ENCODE measurements around the gene NDUFA3.

The NDUFA3 gene

DNA sequence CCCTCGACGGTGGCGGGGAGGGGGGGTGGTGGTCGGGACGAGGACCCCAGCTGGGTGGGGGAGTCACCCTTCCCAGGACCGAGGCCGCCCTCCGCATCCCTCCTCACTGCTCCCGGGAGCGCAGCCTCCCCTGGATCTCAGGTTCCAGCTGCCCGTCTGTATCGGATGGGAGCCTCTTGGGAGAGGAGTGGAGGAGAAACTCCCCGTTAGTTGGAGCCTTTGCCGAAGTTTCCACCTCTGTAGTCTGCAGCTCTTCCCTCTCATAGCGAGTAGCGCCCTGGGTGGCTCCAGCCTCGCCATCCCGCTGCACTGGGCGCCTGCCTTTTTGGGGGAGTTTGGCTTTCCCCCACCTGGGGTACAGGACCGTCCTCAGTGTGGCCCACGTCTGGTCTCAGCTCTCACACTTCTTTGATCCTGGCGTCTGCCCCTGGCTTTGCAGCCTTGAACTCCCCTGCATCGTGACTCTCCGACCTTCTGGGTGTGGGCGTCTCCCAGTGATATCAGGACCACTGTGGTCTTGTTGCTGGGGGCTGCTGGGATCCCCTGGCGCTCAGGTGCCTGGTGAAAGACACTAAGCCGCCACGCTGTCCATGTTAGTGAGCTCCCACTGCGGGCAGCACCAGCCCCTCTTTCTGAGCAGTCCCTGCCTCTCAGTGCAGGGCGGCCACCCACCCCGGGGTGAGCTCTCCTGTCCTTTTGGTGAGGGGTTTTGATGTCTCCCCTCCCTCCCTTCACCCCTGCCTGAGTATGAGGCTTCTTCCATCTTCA lies 36.0 kb downstream of the NDUFA3 start:
- DNase-seq: no peak

DNA sequence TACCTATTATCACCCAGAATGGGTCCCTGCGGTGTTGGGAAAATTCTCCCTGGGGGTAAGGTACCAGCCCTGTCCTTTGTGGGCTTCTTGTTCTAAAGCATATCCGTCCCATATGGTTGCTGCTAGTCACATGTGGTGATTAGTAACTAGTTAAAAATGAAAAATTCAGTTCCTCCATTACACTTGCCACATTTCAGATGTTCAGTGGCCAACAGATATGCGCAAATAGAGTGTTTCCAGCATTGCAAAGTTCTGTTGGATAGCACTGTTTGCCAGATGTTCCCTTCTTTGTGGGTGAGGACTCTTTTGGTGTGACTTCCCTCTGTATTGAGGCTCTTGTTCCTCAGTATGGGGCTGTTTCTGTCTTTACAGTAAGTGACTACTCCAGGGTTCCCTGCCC lies 38.7 kb downstream of the NDUFA3 start:
- DNase-seq: no peak

DNA sequence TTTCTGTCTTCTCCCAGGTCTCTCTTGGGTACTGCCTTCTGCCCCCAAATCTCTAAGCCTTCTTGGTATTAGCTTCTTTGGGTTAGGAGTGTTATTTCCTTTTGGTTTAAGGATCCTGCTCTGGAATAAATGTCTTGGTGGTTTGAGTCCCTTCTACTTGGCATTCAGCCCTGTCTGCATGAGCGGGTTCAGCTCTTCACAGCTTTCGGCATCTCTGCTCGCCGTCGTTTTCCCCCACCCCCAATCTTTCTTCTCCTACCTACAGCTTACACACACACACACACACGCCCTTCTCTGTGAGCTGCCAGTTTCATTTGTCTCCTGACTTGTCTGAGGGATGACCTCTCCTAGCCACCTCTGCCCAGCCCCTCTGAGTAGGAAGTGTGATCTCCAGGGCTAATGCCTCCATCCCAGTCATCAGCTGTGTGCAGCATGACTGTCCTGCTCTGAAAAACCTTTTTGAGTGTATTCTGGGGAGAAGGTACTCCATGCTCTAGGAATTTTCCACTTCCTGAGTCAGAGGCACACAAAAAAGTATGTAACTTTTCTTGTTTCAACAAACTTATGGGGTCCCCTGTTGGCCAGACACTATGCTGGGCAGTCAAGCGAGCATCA lies 39.6 kb downstream of the NDUFA3 start:
- no peak for DNase-seq

DNA sequence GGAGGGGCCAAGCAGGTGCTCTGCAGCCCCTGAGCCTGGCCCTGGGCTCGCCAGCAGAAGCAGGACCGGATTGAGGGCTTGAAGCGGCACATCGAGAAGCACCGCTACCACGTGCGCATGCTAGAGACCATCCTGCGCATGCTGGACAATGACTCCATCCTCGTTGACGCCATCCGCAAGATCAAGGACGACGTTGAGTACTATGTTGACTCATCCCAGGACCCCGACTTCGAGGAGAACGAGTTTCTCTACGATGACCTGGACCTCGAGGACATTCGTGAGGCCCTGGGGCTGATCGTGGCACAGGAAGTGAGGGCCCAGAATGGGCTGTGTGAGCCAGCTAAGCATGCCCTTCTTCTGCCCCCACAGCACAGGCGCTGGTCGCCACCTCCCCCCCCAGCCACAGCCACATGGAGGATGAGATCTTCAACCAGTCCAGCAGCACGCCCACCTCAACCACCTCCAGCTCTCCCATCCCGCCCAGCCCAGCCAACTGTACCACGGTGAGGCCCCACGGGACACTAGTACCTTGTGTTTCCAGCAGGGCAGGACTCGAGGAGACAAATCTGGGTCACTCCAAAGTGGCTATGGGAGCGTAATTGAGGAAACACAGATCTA lies 43.0 kb downstream of the NDUFA3 start:
- DNase-seq: no peak

DNA sequence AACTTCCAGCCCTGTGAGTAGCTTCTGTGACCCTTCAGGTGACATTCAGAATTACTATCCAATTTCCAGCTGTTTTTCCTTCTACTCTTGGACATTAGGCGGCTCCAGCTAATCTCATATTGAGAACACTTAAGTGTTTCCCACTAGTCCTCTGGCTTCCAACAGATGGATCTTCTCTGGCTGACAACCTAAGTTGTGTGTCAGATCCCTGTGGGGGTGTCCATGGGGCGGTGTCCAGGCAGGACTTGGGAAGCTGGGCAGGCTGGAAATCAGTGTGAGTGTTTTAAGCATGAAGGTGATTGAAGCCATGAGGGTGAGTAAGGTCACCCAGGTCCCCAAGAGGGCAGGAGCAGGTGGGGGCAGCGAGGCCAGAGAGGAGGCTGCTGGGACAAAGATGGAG lies 45.0 kb downstream of the NDUFA3 start:
- DNase-seq: no peak

DNA sequence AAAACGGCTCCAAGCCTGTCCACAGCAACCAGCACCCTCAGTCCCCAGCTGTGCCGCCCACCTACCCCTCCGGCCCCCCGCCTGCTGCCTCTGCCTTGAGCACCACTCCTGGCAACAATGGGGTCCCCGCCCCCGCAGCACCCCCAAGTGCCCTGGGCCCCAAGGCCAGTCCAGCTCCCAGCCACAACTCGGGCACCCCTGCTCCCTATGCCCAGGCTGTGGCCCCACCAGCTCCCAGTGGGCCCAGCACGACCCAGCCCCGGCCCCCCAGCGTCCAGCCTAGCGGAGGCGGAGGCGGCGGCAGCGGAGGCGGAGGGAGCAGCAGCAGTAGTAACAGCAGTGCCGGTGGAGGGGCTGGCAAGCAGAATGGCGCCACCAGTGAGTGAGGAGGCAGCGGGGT lies 45.5 kb downstream of the NDUFA3 start:
- no peak for DNase-seq

DNA sequence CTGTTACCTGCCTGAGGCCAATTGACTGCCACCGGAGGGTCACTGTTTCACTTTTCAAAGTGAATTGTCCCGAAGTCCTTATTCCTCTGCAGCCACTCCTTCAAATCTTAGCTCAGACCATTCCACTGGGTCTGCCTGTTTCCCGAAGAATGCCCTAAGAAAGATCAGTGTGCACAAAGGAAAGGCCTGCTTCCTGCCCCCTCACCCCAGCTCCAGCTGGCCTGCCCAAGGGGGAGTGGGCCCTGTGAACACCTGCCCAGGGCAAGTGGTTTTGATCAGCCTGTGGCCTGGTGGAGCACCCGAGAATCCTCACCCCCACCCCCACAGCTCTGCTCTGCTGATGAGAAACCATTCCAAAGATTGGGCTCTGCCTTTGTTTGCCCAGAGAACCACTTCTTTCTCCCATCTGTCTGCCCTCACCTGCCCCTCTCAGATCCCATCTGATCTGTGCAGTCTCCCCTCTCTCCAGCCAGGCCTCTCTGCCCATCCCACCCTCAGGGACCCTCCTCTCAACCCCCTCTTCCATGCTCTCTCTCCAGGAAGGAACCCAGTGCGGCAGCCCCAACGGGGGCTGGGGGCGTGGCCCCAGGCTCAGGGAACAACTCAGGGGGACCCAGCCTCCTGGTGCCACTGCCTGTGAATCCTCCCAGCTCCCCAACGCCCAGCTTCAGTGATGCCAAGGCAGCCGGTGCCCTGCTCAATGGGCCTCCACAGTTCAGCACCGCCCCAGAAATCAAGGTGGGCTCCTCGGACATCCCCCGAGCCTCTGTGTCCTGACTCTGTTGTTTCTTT lies 46.6 kb downstream of the NDUFA3 start:
- no peak for DNase-seq

DNA sequence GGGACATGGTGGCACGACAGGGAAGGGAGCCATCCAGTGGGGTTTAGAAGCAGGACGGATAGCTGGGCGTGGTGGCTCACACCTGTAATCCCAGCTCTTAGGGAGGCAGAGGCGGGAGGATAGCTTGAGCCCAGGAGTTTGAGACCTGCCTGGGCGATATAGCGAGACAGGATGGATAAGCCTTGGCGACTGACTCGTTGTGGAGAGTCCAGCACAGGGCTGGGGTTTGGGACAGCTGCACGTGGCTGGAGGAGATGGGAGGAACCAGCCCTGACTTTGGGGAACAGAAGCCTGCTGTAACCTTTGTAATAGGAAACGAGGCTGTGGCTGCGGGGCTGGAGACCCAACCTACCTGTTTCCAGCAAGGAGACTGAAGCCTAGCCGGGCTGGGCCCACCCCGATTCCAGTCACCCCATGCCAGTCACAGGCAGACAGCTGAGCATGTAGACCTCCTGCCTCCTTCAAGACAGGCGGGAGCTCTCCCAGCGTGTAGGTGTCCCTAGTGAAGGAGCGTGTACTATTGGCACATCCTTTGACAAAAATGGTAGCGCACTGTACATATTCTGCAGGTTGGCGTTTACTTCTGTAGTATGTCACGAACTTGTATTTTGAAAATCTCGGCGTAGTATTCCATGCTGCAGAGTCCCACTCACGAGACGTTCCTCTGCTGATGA lies 48.8 kb downstream of the NDUFA3 start:
- DNase-seq: no peak

DNA sequence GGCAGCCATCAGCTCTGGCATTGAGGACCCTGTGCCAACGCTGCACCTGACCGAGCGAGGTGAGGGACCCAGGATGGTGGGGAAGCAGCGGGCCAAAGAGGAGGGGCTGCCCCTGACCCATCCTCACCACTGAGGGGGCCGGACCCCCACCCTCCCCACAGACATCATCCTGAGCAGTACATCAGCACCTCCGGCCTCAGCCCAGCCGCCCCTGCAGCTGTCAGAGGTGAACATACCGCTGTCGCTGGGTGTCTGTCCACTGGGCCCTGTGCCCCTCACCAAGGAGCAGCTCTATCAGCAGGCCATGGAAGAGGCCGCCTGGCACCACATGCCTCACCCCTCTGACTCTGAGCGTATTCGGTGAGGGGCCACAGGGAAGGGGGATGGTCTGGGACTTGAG lies 49.6 kb downstream of the NDUFA3 start:
- DNase-seq: no peak

DNA sequence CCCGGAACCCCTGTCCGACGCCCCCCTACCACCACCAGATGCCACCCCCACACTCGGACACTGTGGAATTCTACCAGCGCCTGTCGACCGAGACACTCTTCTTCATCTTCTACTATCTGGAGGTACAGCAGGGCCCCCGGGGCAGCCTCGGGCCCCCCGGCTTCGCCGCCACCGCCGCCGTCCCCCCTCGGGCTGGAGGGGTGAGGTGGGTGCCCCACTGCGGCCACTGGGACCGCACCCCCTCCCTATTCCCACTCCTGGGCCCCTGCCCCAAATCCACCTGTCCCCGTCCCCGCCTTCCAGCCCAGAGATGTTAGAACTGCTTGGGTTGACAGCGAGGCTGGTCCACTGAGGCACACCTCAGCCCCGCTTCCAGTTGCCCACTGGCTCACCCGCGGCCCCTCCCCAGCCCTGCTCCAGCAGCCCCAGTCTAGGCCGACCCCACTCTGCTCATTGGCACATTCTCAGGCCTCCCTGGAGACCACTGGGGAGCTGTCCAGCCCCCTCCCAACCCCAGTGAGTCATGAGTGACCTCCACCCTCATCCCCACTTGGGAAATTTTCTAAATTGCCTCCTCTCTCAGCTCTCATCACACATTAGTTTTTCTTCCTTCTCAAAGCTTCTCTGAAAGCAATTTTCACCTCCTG lies 50.3 kb downstream of the NDUFA3 start:
- DNase-seq: no peak

DNA sequence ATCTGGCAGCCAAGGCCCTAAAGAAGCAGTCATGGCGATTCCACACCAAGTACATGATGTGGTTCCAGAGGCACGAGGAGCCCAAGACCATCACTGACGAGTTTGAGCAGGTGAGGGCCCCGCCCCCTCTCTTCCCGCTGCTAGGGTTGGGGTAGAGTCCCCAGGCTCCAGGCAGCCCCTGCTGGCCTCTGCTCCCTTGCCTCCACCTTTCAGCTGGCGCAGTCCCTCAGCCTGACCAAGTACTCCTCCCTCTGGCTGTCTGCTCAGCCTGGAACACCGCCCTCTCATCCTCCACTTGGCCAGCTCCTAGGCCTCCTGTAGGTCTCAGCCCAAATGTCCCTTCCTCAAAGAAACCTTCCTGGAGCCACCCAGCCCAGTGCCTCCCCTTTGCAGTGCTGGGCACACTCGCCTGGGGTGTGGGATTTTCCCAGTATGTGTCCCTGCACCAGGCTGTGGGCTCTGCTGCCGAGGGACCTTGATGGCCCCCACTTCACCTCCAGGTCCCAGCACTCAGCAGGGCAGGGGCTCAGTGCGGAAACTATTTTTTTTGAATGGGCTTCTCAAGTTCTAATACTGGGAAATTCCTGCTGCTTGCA lies 51.2 kb downstream of the NDUFA3 start:
- DNase-seq: no peak

DNA sequence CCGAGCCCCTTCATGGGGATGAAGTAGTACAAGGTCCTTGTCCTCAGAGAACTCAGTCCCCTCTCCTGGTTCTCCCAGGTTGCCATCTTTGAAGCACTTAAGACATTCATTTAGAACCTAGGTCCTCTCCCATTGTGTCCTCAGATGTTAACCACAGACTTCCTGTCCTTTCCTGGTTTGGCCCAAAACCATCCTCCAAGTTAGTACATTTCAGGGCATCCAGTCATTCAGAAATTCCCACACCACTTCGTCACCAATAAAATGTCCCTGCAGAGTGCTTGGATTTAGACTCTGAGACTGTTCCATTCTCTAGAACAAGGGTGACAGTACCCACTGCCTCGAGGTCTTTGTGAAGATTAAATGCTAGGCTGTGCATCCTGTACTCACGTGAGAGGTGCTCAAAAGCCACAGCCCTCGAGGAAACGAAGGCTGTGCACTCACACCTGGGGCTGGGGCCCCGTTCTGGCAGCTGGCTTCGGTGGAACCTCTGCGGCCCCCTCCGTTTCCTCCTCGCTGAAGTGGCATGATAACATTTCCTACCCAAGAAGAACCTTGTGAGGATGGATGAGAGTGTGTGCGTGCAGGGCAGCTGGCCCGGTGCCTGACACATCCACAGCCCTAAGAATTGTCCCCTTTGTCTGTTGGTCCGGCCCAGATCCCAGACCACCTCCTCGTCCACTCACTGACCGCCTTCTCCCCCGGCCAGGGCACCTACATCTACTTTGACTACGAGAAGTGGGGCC lies 52.1 kb downstream of the NDUFA3 start:
- DNase-seq: no peak

DNA sequence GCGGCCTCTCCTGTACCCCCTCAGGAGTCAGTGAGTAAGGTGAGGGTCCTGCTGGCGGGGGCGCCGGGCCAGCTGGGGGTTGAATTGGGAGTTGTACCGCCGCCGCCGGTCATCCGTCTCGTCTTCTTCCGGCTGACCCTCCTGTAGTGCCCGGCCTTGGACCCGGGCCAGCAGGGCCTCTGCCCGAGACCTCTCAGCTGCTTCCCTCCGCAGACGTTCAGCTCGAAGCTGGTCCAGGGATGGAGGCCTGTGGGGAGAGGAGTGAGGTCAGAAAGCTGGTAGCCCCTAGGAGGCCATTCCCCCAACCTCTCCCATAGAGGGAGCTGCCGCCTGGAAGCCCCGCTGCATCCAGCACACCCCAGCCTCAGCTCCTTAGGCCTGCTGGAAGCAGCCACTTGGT lies 53.0 kb downstream of the NDUFA3 start:
- no peak for DNase-seq

DNA sequence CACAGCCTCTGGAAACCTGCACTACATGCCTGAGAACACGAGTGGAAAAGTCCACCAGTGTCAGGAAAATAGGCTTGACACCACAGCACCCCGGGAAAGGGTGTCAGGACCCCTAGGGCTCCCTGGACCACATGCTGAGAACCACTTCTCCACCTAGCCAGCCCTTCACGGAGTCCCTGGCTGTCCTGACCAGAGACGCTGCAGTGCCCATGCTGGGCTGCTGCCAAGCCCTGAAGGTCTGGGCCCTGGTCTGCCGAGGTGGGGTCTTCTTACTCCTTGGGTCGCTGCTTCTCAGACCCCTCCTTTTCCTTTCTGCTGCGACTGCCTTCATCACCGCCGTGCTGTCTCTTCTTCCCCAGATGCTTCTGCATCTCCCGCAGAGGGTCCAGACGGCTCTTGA lies 53.8 kb downstream of the NDUFA3 start:
- DNase-seq: no peak

DNA sequence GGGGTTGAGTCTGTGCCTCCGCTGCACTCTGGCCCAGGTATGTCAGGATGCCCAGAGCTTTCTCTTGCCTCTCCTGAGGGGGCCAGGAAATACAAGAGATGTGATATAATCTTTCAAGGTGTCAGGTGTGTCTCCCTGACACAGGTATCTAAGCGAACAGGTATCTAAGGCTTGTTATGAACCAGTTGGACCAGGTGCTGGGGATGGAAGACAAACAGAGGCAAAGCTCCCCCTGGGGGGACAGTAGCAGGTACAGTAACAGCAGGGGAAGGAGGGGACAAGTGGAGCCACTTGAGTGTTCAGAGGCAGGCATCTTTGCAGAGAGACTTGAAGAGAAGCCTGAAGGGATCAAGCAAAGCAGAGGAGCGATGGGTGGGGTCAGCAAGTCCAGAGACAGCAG lies 54.3 kb downstream of the NDUFA3 start:
- DNase-seq: no peak

All from AML-193 (cell line).